Measurements from ENCODE around the gene SCARB1.

The SCARB1 gene

GRCh38 chr12:124739953-124740561 lies 123.6 kb downstream of the SCARB1 start:
- Histone ChIP-seq H3K4me3 (replicated peaks; ENCODE audit: insufficient read depth, low read length) (no peak overlapping the region), H3K27ac (replicated peaks) (no peak overlapping the region), H3K27me3 (ENCODE audit: insufficient read depth, poor library complexity, severe bottlenecking) (no peaks in the 10 kb centered on the region)
- TF ChIP-seq CTCF (IDR thresholded peaks at IDR 0.05; ENCODE audit: insufficient read depth, low read length) (no peak), GABPA (IDR thresholded peaks at IDR 0.05; ENCODE audit: low read depth) (no peak), POLR2AphosphoS5 (IDR thresholded peaks at IDR 0.05; ENCODE audit: low read depth) (no peak), SPI1 (IDR thresholded peaks at IDR 0.05; ENCODE audit: borderline replicate concordance, low read depth) (no peak)
- TF ChIP-seq, protein P1, sequence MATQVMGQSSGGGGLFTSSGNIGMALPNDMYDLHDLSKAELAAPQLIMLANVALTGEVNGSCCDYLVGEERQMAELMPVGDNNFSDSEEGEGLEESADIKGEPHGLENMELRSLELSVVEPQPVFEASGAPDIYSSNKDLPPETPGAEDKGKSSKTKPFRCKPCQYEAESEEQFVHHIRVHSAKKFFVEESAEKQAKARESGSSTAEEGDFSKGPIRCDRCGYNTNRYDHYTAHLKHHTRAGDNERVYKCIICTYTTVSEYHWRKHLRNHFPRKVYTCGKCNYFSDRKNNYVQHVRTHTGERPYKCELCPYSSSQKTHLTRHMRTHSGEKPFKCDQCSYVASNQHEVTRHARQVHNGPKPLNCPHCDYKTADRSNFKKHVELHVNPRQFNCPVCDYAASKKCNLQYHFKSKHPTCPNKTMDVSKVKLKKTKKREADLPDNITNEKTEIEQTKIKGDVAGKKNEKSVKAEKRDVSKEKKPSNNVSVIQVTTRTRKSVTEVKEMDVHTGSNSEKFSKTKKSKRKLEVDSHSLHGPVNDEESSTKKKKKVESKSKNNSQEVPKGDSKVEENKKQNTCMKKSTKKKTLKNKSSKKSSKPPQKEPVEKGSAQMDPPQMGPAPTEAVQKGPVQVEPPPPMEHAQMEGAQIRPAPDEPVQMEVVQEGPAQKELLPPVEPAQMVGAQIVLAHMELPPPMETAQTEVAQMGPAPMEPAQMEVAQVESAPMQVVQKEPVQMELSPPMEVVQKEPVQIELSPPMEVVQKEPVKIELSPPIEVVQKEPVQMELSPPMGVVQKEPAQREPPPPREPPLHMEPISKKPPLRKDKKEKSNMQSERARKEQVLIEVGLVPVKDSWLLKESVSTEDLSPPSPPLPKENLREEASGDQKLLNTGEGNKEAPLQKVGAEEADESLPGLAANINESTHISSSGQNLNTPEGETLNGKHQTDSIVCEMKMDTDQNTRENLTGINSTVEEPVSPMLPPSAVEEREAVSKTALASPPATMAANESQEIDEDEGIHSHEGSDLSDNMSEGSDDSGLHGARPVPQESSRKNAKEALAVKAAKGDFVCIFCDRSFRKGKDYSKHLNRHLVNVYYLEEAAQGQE (IDR thresholded peaks at IDR 0.05; ENCODE audit: insufficient replicate concordance, low read depth) = no peak
- peak in 1 of 2 experiments; percentile 63 for DNase-seq (ENCODE audit: low read depth in 1 of 2, low spot score in 1 of 2)

DNA sequence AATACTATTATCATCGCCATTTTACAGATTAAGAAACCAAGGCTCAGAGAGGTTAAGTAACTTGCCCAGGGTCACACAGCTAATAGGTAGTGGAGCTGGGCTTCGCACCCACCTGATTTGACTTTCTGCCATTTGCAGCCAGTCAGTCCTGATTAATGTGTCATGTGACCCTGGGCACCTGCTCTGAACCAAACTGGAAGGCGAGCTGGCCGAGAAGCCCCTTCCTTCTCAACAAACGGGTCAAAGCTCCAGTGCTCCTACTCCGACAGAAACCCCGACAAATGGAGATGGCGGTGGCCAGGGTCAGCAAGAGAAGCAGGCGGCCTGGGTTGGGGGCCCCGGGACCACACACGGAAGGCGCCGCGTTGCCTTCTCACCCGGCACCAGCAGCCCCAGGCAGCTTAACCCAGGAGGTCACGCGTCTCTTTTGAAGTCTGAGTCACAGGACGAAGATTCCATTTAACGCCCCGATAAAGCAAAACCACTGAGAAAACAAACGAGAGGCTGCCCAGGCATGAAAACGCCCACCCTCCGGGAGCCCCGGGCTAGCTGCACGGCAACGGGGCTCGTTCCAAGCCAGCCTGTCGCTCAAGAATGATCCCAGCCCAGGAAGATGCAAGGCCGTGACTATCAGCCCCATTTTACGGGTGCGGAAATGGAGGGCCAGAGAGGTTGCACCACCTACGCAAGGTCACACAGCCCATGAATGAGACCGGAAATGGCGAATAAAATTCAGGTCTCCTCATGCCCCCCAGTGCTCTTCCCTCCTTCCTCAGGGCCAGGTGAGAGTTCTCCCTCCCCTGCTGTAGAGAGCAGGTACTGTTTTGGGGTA lies 124.8 kb downstream of the SCARB1 start:
- H3K4me3 ChIP-seq (replicated peaks; ENCODE audit: insufficient read depth, low read length) = no peak overlapping the region
- H3K27me3 ChIP-seq (ENCODE audit: insufficient read depth, poor library complexity, severe bottlenecking) = no peaks in the 10 kb centered on the region
- TF ChIP-seq CTCF (IDR thresholded peaks at IDR 0.05; ENCODE audit: insufficient read depth, low read length) = no peak
- TF ChIP-seq, protein P1 (IDR thresholded peaks at IDR 0.05; ENCODE audit: insufficient replicate concordance, low read depth) = no peak
- TF ChIP-seq SPI1 (IDR thresholded peaks at IDR 0.05; ENCODE audit: borderline replicate concordance, low read depth) = no peak
- TF ChIP-seq POLR2AphosphoS5 (IDR thresholded peaks at IDR 0.05; ENCODE audit: low read depth) = no peak
- no peak for TF ChIP-seq GABPA (IDR thresholded peaks at IDR 0.05; ENCODE audit: low read depth)
- H3K27ac ChIP-seq (replicated peaks) = no peak overlapping the region
- no peak for DNase-seq (ENCODE audit: low read depth in 1 of 2, low spot score in 1 of 2)

GRCh38 chr12:124737772-124738635 lies 125.7 kb downstream of the SCARB1 start:
- Histone ChIP-seq H3K4me3 (replicated peaks; ENCODE audit: insufficient read depth, low read length) (no peak overlapping the region), H3K27ac (replicated peaks) (no peak overlapping the region), H3K27me3 (ENCODE audit: insufficient read depth, poor library complexity, severe bottlenecking) (no peaks in the 10 kb centered on the region)
- no peak for DNase-seq (ENCODE audit: low read depth in 1 of 2, low spot score in 1 of 2)
- TF ChIP-seq POLR2AphosphoS5 (IDR thresholded peaks at IDR 0.05; ENCODE audit: low read depth) = no peak
- TF ChIP-seq CTCF (IDR thresholded peaks at IDR 0.05; ENCODE audit: insufficient read depth, low read length) = no peak
- no peak for TF ChIP-seq GABPA (IDR thresholded peaks at IDR 0.05; ENCODE audit: low read depth)
- TF ChIP-seq SPI1 (IDR thresholded peaks at IDR 0.05; ENCODE audit: borderline replicate concordance, low read depth) = no peak
- TF ChIP-seq, protein P1 (IDR thresholded peaks at IDR 0.05; ENCODE audit: insufficient replicate concordance, low read depth) = no peak

Data from HL-60 (cell line).